GM21737 (cell line): Measurements from ENCODE around the gene SUSD1.

Experiments
- ATAC-seq: cut with Tn5 transposase; IDR thresholded peaks from one replicate; pipeline ENCODE4 v1.9.1; 2021; ENCODE audit warnings: mild to moderate bottlenecking, moderate library complexity; ENCODE audit not compliant: unreplicated experiment

Gene SUSD1

DNA sequence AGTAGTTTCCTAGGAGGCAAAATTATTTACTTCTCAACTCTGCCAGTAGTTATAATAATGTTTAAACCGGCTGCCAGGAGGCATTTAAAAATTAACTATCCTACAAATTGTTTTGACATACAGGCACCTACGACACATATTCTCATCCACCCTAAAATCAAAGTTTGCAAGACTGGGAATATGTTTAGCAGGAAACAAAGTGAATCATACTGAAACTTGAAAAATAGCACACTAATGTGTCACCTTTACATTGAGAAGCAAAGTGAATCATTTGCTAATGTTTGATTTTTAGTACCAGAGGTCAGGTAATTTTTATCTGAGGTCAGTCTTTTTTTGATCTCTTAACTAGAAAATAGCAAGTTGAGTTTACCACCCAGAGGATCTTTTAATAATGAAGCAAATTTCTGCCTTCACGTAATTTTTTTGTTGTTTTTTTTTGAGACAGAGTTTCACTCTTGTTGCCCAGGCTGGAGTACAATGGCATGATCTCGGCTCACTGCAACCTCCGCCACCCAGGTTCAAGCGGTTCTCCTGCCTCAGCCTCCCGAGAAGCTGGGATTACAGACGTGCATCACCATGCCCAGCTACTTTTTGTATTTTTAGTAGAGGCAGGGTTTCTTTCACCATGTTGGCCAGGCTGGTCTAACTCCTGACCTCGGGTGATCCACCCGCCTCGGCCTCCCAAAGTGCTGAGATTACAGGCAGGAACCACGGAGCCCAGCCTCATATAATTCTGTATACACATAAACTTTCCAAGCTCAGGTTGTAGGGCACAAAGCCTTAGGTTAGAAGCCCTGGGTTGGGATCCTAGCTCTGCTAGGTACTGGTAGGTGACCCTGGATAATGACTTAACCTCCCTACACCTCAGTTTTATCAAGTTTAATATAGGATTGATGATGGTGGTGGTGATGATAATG lies 154.2 kb downstream of the SUSD1 start:
- peak; percentile 74 for ATAC-seq

DNA sequence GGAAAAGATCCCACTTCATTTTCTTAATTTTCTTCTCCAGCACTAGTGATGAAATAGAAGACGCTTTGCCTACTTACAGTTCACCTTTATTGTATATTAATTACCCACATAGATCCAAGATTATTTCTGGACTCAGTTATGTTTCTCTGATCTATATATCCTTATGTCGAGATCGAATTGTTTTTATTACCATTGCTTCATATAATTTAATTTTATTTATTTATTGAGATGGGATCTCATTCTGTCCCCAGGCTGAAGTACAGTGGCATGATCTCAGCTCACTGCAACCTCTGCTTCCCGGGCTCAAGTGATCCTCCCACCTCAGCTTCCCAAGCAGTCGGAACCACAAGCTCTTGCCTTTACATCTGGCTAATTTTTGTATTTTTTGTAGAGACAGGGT lies 157.2 kb downstream of the SUSD1 start:
- no peak for ATAC-seq

DNA sequence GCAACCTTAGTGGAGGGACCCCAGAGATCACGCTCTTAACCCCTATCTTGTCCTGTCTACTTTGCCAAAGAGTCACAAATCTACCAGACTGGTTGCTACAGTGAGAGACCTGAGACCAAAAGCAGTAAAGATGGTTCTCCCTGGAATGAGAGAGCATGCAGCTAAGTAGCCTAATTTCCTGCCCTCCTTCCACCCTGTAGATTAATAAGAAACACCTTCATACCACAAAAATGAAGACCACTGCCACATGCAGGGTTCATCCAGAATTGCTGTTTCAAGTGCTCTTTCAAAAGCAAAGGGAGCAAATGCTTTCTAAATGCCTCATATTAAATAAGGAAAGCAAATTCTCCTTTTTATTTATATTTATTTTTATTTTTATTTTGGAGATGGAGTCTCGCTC lies 159.4 kb downstream of the SUSD1 start:
- no peak for ATAC-seq

DNA sequence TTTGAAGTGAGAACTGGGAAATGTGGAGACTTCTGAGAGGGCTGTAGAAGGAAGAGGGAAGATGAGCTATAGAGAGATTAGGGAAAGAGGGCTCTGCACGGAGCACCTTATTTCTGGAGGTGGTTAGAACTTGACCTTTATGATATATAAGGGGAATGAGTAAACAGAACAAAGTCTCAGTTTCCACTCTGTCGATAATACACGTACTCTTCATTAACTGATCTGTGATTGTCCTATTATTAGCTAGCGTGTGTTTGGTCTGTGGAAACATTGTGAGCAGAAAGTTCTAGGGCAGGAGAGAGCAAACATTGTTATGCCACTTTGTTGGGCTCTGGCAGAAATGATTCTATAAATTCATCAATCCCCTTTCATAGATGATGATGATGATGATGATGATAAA lies 159.9 kb downstream of the SUSD1 start:
- no peak for ATAC-seq

DNA sequence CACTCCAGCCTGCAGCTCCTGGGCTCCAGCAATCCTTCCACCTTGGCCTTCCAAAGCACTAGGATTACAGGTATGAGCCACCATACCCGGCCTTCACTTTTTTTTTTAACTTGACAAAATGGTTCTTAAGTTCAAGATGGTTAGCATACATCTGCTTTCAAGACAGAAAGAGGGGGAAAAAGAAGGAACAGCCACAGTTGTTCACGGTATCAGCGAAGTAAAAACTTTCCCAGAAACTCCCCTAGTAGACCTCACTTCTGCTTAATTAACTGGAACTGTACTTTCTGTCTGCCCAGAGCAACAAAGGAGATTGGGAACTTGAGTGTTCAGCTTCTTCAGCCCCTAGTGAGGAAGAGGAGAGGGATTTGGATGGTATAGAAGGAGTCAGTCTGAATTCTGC lies 161.8 kb downstream of the SUSD1 start:
- ATAC-seq: no peak

DNA sequence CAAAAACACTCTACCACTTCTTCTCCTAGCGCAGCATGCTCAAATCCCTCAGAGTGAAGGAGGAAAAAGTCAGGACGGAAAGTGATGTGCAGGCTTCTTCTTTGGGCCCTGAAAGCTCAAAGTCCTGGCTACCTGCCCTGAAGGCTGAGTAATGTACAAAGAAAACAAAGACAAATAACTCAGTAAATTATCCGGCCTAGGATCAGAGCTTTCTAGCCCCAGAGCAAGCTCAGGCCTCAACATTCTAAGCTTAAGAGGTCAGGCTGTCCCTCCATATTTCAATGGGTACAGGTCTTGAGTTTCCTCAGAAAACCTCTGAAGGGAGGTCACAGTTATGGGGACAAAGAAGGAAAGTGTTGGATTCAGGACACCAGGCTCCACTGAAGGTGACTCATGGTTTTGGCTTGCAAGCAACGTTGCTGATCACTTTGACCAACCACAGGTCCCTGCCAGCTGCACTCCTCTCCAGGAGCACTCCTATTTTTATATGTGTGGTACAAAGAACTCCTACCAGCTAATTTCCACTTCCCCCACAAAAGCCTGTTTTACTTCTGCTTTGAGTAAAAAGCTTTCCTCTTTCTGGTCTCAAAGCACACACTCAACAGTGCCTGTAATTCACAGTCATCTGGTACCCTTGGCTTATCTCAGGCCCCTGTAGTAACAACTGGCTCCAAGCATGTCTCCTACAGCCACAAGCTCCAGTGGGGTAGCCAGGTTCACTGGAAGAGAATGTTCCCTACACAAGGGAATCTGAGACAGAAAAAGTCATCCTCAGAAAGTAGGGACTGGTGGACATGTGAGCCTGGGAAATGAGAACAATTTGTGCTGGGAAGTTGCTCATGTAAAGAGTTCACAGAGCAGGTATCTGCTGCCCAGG lies 162.8 kb downstream of the SUSD1 start:
- ATAC-seq: peak; percentile 64

DNA sequence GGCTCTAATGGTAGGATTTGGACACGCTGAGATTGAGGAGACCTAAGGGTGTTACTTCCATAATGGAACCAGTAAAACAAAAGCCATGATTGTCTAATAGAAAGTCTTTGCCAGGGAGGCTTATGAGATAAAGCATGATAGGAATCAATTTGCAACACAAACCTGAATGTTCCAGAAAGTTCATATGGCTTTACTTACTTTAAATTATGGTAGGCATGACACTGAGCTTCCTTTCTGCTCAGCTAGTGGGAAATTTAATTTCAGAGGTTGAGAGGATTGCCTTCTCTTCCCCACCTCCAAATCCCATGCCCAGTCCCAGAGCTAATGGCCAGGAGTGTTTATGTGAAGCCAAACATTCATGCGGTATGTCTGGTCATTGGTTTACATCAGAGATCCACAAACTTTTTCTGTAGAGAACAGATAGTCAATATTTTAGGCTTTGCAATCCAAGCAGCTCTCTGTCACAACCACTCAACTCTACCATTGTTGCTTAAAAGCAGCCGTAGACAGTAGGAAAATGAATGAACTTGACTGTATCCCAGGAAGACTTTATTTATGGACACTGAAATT lies 164.0 kb downstream of the SUSD1 start:
- no peak for ATAC-seq

DNA sequence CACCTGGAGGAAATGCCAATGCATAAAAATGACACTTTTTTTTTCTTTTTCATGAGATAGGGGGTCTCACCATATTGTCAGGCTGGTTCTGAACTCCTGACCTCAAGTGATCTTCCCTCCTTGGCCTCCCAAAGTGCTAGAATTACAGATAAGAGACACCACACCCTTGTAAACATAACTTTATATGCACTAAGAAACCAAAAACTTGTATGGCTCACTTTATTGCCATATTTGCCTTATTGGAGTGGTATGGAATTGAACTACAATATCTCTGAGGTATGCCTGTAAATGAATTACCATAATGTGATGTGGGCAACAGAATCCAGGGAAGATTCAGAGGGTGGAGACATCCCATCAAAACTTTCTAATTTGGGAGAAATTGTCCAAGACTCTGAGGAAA lies 164.6 kb downstream of the SUSD1 start:
- ATAC-seq: no peak

DNA sequence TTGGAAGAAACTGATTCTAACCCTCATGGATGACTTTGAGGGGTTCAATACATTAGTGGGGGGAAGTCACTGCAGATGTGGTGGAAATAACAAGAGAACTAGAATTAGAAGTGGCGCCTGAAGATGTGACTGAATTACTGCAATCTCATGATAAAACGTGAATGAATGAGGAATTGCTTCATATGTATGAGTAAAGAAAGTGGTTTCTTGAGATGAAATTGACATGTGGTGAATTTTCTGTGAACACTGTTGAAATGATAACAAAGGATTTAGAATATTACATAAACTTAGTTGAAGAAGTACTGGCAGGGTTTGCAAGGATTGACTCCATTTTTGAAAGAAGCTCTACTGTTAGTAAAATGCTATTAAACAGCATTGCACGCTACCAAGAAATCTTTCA lies 165.4 kb downstream of the SUSD1 start:
- ATAC-seq: no peak

DNA sequence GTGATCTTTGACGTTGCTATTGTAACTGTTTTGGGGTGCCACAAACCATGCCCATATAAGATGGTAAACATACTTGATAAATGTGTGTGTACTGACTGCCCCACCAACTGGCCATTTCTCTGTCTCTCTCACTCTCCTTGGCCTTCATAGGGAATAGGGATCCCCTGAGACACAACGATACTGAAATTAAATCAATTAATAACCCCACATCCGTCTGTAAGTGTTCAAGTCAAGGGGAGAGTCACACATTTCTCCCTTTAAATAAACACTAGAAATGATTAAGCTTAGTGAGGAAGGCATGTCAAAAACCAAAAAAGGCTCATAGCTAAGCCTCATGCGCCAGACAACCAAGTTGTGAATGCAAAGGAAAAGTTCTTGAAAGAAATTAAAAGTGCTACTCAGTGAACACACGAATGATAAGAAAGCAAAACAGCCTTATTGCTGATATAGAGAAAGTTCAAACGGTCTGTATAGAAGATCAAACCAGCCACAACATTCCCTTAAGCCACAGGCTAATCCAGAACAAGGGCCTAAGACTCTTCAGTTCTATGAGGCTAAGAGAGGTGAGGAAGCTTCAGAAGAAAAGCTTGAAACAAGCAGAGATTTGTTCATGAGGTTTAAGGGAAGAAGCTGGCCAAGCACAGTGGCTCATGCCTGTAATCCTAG lies 167.4 kb downstream of the SUSD1 start:
- no peak for ATAC-seq

DNA sequence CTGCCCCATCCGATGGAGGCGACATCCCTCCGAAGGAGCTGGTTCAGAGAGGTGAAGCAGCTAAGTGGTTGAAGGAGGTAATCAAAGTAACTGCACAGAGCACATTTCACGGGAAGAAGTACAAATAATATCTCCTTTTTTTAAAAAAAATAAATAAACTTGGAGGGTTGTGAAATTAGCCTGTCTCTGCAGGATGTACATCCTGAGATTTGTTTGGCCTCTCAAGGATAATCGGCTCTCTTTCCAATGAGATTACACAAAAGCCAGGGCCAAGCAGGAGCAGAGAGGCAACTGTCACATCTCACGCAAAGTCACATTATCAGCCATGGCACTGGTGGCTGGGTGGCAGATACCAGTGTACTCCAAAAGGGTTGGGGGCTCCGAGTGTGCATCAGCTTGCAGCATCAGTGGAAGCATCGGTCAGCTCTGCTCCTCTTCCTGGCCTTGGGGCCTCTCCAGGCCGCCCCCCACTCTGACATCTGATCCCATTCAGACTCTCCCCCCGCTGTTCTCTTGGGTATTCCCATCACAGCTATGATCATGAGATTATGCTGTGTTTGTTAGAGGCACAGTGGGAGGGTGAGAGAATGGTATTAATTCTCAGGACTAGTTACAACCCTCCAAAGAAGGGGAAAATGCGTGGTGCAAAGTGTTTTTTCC lies 168.6 kb downstream of the SUSD1 start:
- ATAC-seq: no peak

DNA sequence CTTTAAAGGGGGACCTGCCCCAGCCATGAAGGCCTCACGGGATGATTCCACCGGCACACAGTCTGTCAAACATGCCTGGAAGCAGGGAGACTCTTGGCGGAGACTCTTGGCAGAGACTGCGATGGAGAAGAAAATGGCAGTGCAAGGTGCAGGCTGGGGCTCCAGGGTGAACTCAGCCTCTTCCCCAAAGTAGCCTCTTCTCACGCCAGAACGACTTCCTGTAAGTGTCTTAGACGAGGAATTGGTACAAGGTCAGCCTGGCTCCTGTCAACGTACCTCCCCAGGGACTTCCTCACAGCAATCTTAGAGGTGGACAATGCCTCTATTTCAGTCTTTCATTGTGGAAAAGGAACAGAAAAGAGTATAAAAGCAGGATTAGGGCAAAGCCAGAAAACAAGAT lies 169.2 kb downstream of the SUSD1 start:
- no peak for ATAC-seq

DNA sequence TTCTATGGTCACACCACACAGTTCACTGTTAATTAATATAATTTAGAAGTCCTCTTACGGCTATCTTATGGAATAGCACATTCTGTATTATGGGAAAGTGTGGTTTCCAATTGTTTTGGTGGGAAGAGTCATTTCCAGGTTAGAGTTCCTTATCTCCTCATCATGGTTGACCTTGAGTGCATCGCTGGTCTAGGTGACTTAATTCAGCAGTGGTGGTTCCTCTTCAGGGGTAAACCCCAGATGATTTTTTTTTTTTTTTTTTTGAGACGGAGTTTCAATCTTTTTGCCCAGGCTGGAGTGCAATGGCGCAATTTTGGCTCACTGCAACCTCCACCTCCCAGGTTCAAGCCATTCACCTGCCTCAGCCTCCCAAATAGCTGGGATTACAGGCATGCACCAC lies 171.6 kb downstream of the SUSD1 start:
- no peak for ATAC-seq

DNA sequence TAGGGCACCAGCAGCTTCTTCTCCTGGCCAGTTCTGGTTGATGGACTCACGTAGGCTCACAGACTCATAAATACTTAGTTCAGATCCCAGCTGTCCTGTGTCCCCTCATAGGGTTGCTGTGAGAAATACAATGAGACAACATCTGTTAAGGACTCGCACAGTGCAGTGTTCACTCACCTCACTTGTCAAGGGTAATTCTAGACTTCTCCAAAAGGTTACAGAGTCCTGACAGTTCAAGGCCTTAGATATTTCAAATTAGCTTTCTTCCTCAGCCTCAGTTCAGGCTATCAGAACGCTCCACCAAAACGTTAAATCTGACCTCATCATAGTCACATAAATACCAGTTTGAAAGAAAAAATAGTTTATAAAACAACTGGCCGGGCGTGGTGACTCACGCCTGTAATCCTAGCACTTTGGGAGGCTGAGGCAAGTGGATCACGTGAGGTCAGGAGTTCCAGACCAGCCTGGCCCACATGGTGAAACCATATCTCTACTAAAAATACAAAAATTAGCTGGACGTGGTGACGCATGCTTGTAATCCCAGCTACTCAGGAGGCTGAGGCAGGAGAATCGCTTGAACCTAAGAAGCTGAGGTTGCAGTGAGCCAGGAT lies 172.1 kb downstream of the SUSD1 start:
- no peak for ATAC-seq

DNA sequence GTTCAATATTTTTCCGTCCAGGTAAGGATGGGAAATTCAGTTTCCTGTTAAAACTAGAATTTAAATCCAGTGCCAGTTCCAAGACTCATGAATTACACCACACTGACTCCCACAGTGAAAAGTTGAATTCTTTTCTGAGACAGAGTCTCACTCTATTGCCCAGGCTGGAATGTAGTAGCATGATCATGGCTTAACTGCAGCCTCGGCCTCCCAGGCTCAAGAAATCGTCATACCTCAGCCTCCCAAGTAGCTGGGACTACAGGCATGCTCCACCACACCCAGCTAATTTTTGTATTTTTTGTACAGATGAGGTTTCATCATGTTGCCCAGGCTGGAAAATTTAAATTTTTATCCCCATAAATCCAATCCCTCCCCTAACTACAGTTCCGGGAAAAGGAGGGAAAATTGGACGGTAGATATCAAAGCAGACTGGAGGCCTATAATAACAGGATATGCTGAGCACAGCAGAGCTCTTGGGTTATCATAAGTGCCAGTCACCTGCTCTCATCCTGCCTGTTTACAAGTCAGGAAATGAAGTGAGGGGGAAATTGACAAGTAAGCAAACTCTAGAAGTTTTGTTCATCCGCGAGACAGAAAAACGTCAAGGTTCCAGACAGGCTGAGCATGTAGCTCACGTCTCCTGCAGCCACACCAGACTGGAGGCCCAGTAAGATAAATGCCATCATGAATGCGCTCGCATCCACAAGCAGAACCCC lies 172.8 kb downstream of the SUSD1 start:
- ATAC-seq: no peak

DNA sequence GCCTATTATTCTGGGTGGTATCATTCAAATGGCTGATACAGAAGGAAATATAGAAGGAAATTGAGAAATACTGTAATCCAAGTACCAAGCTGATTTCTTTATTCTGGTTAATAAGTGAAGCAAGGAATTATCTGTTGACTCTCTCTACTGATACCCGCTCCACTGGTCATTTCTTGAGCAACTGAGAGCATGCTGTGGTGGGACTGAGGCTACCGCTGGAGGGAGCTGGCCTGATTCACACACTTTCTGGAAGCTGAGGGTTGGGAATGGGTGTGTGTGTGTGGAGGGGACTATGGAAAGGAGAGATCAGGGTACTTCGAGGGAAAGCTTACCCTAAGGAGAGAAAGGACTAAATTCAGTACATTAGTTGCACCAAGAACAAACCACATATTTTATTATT lies 174.4 kb downstream of the SUSD1 start:
- ATAC-seq: no peak

DNA sequence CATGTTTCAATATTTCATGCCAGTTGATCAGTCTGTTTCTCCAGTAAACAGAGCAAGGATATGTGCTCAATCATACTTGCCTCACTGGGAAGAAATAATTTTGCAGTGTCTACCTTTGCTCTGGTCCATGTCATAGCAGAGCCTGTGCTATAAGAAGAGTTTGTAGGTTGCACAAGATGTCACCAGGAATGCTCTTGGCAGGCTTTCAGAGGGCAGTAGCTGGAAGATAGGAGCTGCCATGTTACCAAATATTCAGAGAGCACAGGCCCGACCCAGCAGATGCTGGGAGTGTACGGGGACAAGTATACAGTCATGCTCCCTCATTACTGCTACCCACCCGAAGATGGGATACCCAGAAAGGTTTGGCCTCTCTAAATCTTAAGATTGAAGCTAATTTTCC lies 175.8 kb downstream of the SUSD1 start:
- ATAC-seq: no peak

DNA sequence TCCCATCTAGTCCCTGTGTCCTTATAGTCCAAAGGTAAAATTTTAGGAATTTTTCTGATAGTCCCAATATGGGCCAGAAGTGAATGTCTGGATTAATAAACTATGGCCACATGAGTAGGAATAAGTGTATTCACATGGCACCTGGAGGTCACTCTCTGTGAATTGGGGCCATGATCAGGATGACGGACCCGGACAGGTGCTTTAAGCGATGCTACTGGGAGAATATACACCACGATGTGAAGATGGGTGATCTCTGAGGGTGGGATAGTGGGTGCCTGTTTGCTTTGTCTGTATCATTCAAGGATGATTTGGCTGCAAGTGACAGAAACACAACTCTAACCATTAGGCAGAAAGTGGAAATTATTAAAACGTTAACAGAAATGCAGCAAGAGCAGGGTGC lies 177.3 kb downstream of the SUSD1 start:
- no peak for ATAC-seq

DNA sequence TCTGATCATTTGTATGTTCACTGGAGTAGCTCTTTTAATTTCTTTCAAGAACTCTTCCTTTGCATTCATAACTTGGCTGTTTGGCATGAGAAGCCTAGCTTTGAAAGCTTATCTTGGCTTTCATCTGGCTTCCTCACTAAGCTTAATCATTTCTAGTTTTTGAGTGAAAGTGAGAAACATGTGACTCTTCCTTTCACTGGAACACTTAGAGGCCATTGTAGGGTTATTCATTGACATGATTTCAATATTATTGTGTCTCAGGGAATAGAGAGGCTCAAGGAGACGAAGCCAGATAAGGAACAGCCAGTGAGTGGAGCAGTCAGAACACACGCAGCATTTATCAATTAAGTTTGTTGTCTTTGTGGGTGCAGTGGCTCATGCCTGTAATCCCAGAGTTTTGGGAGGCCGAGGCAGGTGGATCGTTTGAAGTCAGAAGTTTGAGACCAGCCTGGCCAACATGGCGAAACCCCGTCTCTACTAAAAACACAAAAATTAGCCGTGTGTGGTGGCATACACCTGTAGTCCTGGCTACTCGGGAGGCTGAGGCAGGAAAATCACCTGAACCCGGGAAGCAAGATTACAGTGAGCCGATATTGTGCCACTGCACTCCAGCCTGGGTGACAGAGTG lies 180.2 kb downstream of the SUSD1 start:
- ATAC-seq: peak; percentile 52
